HUES6 (cell line): ENCODE measurements around the gene PRSS53.

Experiments
- H3K27ac ChIP-seq: 2 replicates; pipeline ENCODE4 v1.7.0; 2013; ENCODE audit warnings: low read depth, mild to moderate bottlenecking, low read length, inconsistent platforms
- H3K27me3 ChIP-seq: 2 replicates; pipeline ENCODE4 v1.6.1; 2013; ENCODE audit warnings: low read length; ENCODE audit not compliant: control insufficient read depth, insufficient read depth
- H3K36me3 ChIP-seq: 2 replicates; pipeline ENCODE4 v1.6.1; 2013; ENCODE audit warnings: low read length; ENCODE audit not compliant: control insufficient read depth, insufficient read depth
- H3K4me1 ChIP-seq: 2 replicates; pipeline ENCODE4 v1.6.1; 2013; ENCODE audit warnings: low read length; ENCODE audit not compliant: control insufficient read depth, insufficient read depth
- H3K4me3 ChIP-seq: 2 replicates; pipeline ENCODE4 v1.5.1; 2013; ENCODE audit warnings: low read depth, low read length
- H3K9ac ChIP-seq: one replicate; pipeline ENCODE4 v1.6.1; 2013; ENCODE audit warnings: mild to moderate bottlenecking, low read length
- H3K9me3 ChIP-seq: 2 replicates; pipeline ENCODE4 v1.6.1; 2013; ENCODE audit warnings: low read depth, low read length; ENCODE audit not compliant: control insufficient read depth, insufficient read depth

Gene PRSS53

DNA sequence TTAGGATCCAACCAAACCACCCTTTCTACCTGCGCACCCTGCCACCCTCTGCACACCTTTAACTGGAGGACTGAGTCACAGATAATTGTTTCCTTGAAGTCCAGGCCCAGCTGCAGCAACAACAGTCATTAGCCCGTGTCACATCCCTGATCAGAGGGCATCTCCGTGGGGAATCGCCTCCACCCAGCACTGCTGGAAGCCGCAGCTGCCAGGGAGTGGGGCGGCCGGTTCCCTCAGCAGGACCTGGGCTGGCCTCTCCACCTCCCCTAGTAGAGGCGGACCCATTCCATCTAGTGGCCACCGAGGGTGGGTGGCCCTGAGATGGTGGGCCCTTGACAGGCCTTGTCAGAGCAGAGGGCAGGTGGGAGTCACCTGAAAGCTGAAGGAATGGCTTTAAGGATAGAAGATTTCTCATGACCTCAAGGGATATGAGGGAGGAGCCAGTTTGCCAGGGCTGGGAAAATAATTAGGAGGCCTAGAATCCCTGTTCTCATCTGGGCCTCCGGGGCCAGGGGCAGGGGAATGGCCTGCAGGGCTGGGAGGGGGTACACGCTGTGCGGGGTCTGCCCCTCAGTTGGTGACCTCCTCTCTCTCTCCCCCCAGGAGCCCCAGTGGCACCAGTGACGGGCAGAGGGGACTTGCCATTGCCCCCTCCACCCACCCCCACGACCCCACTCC, 6.2 kb downstream of the PRSS53 start:
- Histone ChIP-seq H3K4me3 (no peak overlapping the region), H3K9me3 (no peaks in the 10 kb centered on the region), H3K9ac (no peak overlapping the region), H3K27me3 (no peaks in the 10 kb centered on the region), H3K27ac (no peak overlapping the region), H3K4me1 (no peaks in the 10 kb centered on the region), H3K36me3 (peaks cover 76% of the 10 kb centered on the region)

DNA sequence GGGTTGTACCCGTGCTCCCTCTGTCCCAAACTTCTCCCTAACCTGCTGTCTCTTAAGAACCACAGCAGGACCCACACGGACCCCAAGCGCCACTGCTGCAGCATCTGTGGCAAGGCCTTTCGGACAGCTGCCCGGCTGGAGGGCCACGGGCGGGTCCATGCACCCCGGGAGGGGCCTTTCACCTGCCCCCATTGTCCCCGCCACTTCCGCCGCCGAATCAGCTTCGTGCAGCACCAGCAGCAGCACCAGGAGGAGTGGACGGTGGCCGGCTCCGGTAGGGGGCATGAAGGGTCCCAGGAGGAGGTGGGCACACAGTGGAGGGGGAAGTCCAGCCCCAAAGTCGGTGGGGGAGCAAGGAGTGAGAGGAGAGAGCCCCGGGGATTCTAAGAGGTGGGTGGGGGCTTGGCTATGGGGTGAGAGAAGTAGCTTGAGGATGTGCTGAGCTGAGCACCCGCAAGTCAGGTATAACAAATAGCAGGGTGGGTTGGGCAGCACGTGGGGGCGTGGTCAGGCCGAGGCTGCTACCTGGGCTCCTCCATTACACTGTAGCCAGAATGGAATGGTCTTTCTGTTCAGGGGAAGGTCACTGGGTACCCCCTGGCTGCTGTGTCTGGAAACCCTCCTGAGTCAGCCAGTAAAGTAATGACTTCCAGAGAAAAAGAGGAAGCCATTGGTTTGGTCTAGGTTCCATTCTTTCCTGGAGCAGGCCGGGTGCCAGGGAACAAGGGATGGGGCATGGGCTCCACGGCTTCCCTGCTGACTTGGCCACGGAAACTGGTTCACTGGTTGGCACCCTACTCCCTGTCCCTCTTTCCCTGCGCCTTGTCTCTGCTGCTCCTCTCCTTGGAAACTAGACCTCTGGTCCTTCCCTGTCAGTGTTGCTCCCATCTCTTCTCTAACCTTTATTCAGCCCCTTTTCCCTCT, 7.1 kb downstream of the PRSS53 start:
- H3K9me3 ChIP-seq: no peaks in the 10 kb centered on the region
- H3K4me3 ChIP-seq: no peak overlapping the region
- no peak overlapping the region for H3K9ac ChIP-seq
- no peak overlapping the region for H3K27ac ChIP-seq
- no peaks in the 10 kb centered on the region for H3K4me1 ChIP-seq
- H3K27me3 ChIP-seq: no peaks in the 10 kb centered on the region
- peaks cover 84% of the 10 kb centered on the region for H3K36me3 ChIP-seq

DNA sequence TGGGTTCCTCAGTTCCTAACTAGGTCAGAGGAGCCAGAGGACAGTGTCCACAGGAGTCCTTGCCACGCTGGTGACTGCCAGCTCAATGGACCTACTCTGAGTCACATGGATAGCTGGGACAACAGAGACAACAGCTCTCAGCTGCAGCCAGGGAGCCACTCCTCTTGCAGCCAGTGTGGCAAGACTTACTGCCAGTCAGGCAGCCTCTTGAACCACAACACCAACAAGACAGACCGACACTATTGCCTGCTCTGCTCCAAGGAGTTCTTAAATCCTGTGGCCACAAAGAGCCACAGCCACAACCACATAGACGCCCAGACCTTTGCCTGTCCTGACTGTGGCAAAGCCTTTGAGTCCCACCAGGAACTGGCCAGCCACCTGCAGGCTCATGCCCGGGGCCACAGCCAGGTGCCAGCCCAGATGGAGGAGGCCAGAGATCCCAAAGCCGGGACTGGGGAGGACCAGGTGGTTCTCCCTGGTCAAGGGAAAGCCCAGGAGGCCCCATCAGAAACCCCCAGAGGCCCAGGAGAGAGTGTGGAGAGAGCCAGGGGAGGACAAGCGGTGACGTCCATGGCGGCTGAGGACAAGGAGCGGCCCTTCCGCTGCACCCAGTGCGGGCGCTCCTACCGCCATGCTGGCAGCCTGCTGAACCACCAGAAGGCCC, 7.9 kb downstream of the PRSS53 start:
- no peaks in the 10 kb centered on the region for H3K9me3 ChIP-seq
- H3K4me1 ChIP-seq: no peaks in the 10 kb centered on the region
- no peaks in the 10 kb centered on the region for H3K27me3 ChIP-seq
- peaks cover 92% of the 10 kb centered on the region for H3K36me3 ChIP-seq
- no peak overlapping the region for H3K27ac ChIP-seq
- H3K4me3 ChIP-seq: no peak overlapping the region
- H3K9ac ChIP-seq: no peak overlapping the region

DNA sequence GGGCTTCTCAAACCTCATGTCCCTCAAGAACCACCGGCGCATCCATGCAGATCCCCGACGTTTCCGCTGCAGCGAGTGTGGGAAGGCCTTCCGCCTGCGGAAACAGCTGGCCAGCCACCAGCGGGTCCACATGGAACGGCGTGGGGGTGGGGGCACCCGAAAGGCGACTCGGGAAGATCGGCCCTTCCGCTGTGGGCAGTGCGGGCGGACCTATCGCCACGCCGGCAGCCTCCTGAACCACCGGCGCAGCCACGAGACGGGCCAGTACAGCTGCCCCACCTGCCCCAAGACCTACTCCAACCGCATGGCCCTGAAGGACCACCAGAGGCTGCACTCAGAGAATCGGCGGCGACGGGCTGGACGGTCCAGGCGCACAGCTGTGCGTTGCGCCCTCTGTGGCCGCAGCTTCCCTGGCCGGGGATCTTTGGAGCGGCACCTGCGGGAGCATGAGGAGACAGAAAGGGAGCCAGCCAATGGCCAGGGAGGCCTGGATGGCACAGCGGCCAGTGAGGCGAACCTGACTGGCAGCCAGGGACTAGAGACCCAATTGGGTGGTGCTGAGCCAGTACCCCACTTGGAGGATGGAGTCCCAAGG, 8.6 kb downstream of the PRSS53 start:
- Histone ChIP-seq H3K27me3 (no peaks in the 10 kb centered on the region), H3K27ac (no peak overlapping the region), H3K4me3 (no peak overlapping the region), H3K36me3 (peaks cover 90% of the 10 kb centered on the region), H3K9ac (no peak overlapping the region), H3K9me3 (no peaks in the 10 kb centered on the region), H3K4me1 (no peaks in the 10 kb centered on the region)

DNA sequence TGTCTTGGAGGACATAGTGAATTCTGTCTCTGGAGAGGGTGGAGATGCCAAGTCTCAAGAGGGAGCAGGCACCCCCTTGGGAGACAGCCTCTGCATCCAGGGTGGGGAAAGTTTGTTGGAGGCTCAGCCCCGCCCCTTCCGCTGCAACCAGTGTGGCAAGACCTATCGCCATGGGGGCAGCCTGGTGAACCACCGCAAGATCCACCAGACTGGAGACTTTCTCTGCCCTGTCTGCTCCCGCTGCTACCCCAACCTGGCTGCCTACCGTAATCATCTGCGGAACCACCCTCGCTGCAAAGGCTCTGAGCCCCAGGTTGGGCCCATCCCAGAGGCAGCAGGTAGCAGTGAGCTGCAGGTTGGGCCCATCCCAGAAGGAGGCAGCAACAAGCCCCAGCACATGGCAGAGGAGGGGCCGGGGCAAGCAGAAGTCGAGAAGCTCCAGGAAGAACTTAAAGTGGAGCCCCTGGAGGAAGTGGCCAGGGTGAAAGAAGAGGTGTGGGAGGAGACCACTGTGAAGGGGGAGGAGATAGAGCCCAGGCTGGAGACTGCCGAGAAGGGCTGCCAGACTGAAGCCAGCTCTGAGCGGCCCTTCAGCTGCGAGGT, 9.3 kb downstream of the PRSS53 start:
- Histone ChIP-seq H3K4me1 (no peaks in the 10 kb centered on the region), H3K9me3 (no peaks in the 10 kb centered on the region), H3K4me3 (no peak overlapping the region), H3K36me3 (peaks cover 84% of the 10 kb centered on the region), H3K27ac (no peak overlapping the region), H3K9ac (no peak overlapping the region), H3K27me3 (no peaks in the 10 kb centered on the region)

DNA sequence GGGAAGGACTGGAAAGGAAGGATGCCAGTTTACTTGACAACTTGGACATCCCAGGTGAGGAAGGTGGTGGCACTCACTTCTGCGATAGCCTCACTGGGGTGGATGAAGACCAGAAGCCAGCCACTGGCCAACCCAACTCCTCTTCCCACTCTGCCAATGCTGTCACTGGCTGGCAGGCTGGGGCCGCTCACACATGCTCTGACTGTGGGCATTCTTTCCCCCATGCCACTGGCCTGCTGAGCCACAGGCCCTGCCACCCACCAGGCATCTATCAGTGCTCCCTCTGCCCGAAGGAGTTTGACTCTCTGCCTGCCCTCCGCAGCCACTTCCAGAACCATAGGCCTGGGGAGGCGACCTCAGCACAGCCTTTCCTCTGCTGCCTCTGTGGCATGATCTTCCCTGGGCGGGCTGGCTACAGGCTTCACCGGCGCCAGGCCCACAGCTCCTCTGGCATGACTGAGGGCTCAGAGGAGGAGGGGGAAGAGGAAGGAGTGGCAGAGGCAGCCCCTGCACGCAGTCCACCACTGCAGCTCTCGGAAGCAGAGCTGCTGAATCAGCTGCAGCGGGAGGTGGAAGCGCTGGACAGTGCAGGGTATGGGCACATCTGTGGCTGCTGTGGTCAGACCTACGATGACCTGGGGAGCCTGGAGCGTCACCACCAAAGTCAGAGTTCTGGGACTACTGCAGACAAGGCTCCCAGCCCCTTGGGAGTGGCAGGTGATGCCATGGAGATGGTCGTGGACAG, 10.0 kb downstream of the PRSS53 start:
- H3K9me3 ChIP-seq: no peaks in the 10 kb centered on the region
- no peak overlapping the region for H3K9ac ChIP-seq
- H3K27ac ChIP-seq: no peak overlapping the region

DNA sequence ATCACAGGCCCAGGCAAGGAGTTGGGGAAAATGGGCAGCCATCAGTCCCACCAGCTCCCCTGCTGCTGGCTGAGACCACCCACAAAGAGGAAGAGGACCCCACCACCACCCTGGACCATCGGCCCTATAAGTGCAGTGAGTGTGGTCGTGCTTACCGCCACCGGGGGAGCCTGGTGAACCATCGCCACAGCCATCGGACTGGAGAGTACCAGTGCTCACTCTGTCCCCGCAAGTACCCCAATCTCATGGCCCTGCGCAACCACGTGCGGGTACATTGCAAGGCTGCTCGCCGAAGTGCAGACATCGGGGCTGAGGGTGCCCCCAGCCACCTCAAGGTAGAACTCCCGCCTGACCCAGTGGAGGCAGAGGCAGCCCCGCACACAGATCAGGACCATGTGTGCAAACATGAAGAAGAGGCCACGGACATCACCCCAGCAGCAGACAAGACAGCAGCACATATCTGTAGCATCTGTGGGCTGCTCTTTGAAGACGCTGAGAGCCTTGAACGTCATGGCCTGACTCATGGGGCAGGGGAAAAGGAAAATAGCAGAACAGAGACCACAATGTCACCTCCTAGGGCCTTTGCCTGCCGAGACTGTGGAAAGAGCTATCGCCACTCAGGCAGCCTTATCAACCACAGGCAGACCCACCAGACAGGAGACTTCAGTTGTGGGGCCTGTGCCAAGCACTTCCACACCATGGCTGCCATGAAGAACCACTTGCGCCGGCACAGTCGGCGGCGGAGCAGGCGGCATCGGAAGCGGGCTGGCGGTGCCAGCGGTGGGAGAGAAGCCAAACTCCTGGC, 10.9 kb downstream of the PRSS53 start:
- H3K4me3 ChIP-seq: no peak overlapping the region
- no peaks in the 10 kb centered on the region for H3K4me1 ChIP-seq
- no peak overlapping the region for H3K9ac ChIP-seq
- no peaks in the 10 kb centered on the region for H3K9me3 ChIP-seq
- no peak overlapping the region for H3K27ac ChIP-seq
- no peaks in the 10 kb centered on the region for H3K27me3 ChIP-seq
- H3K36me3 ChIP-seq: peaks cover 68% of the 10 kb centered on the region

More for the DNA sequence above, 10.0 kb downstream of the PRSS53 start:
- Histone ChIP-seq H3K36me3 (peaks cover 78% of the 10 kb centered on the region), H3K4me3 (no peak overlapping the region), H3K4me1 (no peaks in the 10 kb centered on the region), H3K27me3 (no peaks in the 10 kb centered on the region)

DNA sequence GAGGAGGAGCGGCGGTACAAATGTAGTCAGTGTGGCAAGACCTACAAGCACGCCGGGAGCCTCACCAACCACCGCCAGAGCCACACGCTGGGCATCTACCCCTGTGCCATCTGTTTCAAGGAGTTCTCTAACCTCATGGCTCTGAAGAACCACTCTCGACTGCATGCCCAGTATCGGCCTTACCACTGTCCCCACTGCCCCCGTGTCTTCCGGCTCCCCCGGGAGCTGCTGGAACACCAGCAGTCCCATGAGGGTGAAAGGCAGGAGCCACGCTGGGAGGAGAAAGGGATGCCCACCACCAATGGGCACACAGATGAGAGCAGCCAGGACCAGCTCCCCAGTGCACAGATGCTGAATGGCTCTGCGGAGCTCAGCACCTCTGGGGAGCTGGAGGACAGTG, 11.7 kb downstream of the PRSS53 start:
- Histone ChIP-seq H3K4me1 (peaks cover 3% of the 10 kb centered on the region), H3K27ac (no peak overlapping the region), H3K36me3 (peaks cover 61% of the 10 kb centered on the region), H3K9me3 (no peaks in the 10 kb centered on the region), H3K27me3 (no peaks in the 10 kb centered on the region), H3K9ac (no peak overlapping the region), H3K4me3 (no peak overlapping the region)

DNA sequence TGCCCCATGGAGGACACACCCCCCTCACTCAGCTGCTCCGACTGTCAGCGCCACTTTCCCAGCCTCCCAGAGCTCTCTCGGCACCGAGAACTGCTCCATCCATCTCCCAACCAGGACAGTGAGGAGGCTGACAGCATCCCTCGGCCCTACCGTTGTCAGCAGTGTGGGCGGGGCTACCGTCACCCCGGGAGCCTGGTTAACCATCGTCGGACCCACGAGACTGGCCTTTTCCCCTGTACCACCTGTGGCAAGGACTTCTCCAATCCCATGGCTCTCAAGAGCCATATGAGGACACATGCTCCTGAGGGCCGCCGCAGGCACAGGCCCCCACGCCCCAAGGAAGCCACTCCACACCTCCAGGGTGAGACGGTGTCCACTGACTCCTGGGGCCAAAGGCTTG, 12.4 kb downstream of the PRSS53 start:
- no peak overlapping the region for H3K4me3 ChIP-seq
- H3K4me1 ChIP-seq: peaks cover 6% of the 10 kb centered on the region
- H3K27me3 ChIP-seq: no peaks in the 10 kb centered on the region
- no peaks in the 10 kb centered on the region for H3K9me3 ChIP-seq
- peaks cover 54% of the 10 kb centered on the region for H3K36me3 ChIP-seq
- no peak overlapping the region for H3K27ac ChIP-seq
- no peak overlapping the region for H3K9ac ChIP-seq
